ENCODE results near the gene MAGEA2.
A peak's percentile ranks its signal among the peaks of the same experiment; 100 is the strongest.
"Not testable (repeated sequence)": the region's sequence is repeated elsewhere in the genome, so short reads cannot be mapped to it uniquely, and the experiment has no call there.

Gene MAGEA2

GRCh38 chrX:152713815-152714787 lies 39.5 kb downstream of the MAGEA2 start, which contains the start of gene MAGEA2B:
MAGEA2B (plus strand) TSS chrX:152714628; CDS start chrX:152717107, 2,479 bp downstream.
- not testable (repeated sequence) for DNase-seq (ENCODE audit: extremely low spot score, insufficient read length, low read depth); FAIRE-seq

DNA sequence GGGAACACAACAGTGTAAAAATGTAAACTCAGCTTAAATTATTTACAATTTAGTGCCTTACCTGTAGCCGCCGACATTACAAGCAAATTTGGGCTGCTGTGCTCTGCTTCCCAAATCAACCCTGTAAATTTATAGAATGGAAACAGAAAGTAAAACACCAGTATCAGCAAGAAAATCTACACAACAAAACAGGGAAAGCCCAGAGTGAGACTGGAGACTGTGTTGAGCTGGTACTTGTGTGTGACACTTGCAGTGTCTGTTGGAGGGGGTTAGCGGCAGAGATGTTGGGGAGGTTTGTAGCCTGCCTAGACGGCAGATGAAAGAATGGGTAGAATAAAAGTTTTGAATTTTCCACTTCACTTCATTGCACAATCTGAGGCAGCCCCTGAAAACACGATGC lies 40.4 kb downstream of the MAGEA2 start:
- peak; percentile 90 for FAIRE-seq

DNA sequence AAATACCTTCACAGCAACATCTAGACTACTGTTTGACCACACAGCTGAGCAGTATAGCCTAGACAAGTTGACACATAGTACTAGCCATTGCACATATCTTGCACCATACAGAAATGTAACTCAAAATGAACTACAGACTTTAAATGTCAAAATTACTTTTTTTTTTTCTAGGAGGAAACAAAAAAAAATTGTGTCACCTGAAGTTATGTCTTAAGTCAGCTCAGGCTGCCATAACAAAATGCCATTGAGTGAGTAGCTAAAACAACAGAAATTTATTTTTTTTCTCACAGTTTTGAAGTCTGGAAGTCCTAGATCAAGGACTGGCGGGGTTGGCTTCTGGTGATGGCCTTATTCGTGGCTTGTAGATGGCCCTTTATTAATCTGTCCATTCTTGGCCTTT lies 44.5 kb downstream of the MAGEA2 start, which contains the start of gene CSAG2:
CSAG2 (minus strand) TSS at position 101 of the 400 bp plus-strand sequence. CDS start 161 bp downstream, outside the sequence.
- FAIRE-seq; DNase-seq (ENCODE audit: extremely low spot score, insufficient read length, low read depth): not testable (repeated sequence)

More for the DNA sequence above, 40.4 kb downstream of the MAGEA2 start:
- not testable (repeated sequence) for DNase-seq (ENCODE audit: extremely low spot score, insufficient read length, low read depth)

DNA sequence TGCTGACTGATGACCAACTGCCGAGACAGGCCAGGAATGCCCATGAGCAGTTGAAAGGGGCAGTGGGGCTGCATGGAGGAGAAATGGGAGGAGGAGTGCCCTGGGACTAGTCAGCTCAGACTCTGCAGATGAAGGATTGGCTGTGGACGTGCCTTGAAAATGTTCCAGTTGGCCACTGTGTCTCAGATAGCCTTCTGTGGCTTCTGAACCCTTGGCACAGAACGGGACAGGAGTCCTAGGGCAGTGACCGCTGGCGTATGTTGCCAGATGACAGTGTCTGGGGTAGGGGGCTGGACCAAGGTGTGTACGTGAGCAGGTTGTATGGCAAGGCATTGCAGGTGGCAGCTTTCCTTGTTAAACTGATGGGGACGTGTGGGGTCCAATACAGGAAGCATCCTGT lies 47.1 kb downstream of the MAGEA2 start:
- DNase-seq (ENCODE audit: extremely low spot score, insufficient read length, low read depth); FAIRE-seq: not testable (repeated sequence)

DNA sequence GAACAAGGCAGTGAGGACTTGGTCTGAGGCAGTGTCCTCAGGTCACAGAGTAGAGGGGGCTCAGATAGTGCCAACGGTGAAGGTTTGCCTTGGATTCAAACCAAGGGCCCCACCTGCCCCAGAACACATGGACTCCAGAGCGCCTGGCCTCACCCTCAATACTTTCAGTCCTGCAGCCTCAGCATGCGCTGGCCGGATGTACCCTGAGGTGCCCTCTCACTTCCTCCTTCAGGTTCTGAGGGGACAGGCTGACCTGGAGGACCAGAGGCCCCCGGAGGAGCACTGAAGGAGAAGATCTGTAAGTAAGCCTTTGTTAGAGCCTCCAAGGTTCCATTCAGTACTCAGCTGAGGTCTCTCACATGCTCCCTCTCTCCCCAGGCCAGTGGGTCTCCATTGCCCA lies 53.3 kb downstream of the MAGEA2 start:
- not testable (repeated sequence) for FAIRE-seq

More for the DNA sequence above, 53.3 kb downstream of the MAGEA2 start:
- DNase-seq (ENCODE audit: extremely low spot score, insufficient read length, low read depth): not testable (repeated sequence)
